Measurements from ENCODE around the gene CTU2.

Gene CTU2

DNA sequence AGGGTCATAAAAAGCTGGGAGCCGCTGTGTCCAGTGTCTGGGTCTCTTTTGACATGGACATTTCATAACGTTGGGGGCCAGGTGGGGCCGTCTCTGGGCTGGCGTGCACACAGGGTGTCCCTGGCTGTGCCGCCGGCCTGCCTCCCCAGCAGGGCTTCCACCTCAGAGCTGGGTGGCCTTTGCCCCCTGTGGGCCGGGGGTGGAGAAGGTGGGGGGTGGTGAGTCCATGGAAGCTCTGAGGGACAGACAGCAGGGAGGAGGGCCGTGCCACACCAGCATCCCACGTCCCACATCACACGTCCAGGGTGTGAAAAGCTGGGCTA is 19.1 kb upstream of the CTU2 start:
- Histone ChIP-seq H3K36me3 (ENCODE audit: control insufficient read depth, insufficient read depth, low read length) (no peaks in the 10 kb centered on the region), H3K4me1 (ENCODE audit: control insufficient read depth, low read depth, low read length) (no peaks in the 10 kb centered on the region), H3K79me2 (ENCODE audit: control insufficient read depth, insufficient read depth, low read length) (no peaks in the 10 kb centered on the region), H4K8ac (ENCODE audit: low read depth, low read length) (no peak overlapping the region), H3K18ac (ENCODE audit: low read length) (no peak overlapping the region), H2AK5ac (ENCODE audit: low read length) (no peak overlapping the region), H3K79me1 (ENCODE audit: low read length) (no peaks in the 10 kb centered on the region), H2BK5ac (ENCODE audit: low read length) (no peak overlapping the region), H3K4me3 (ENCODE audit: low read length) (no peak overlapping the region), H3K27me3 (ENCODE audit: insufficient read depth, low read length, poor library complexity) (peaks cover 2% of the 10 kb centered on the region), H4K5ac (ENCODE audit: low read length) (no peak overlapping the region), H3K23ac (ENCODE audit: low read length) (no peak overlapping the region), H3K4ac (ENCODE audit: low read depth, low read length) (no peak overlapping the region), H2BK15ac (replicated peaks; ENCODE audit: low read depth) (no peak overlapping the region), H3K27ac (ENCODE audit: low read depth, low read length) (no peak overlapping the region), H3K9ac (ENCODE audit: low read length) (no peak overlapping the region), H2BK120ac (ENCODE audit: low read depth, low read length) (no peak overlapping the region), H3K4me2 (ENCODE audit: low read length) (no peak overlapping the region), H3K56ac (ENCODE audit: low read length) (no peak overlapping the region)
- no peak for DNase-seq
- WGBS (ENCODE audit: extremely low coverage, insufficient coverage, low lambda C conversion rate): no CpG with 5 or more reads among the region's 10 CpGs

DNA sequence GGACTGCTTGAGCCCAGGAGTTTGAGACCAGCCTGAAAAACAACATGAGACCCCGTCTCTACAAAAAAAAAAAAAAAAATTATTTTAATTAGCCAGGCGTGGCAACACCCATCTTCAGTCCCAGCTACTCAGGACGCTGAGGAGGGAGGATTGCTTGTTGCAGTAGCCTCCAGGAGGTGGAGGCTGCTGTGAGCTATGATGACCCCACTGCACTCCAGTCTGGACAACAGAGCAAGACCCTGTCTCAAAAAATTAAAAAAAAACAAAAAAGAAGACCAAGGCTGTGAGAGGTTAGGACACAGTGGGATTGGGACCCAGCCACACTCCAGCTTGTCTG is 18.7 kb upstream of the CTU2 start:
- Histone ChIP-seq H3K18ac (ENCODE audit: low read length) (no peak overlapping the region), H3K23ac (ENCODE audit: low read length) (no peak overlapping the region), H2BK5ac (ENCODE audit: low read length) (no peak overlapping the region), H3K4me1 (ENCODE audit: control insufficient read depth, low read depth, low read length) (no peaks in the 10 kb centered on the region), H4K5ac (ENCODE audit: low read length) (no peak overlapping the region), H3K27me3 (ENCODE audit: insufficient read depth, low read length, poor library complexity) (peaks cover 2% of the 10 kb centered on the region), H2BK120ac (ENCODE audit: low read depth, low read length) (no peak overlapping the region), H3K79me2 (ENCODE audit: control insufficient read depth, insufficient read depth, low read length) (no peaks in the 10 kb centered on the region), H3K4me3 (ENCODE audit: low read length) (no peak overlapping the region), H3K4me2 (ENCODE audit: low read length) (no peak overlapping the region), H3K4ac (ENCODE audit: low read depth, low read length) (no peak overlapping the region), H2AK5ac (ENCODE audit: low read length) (no peak overlapping the region), H3K56ac (ENCODE audit: low read length) (no peak overlapping the region), H3K27ac (ENCODE audit: low read depth, low read length) (no peak overlapping the region), H3K9ac (ENCODE audit: low read length) (no peak overlapping the region), H2BK15ac (replicated peaks; ENCODE audit: low read depth) (no peak overlapping the region), H3K36me3 (ENCODE audit: control insufficient read depth, insufficient read depth, low read length) (no peaks in the 10 kb centered on the region), H4K8ac (ENCODE audit: low read depth, low read length) (no peak overlapping the region), H3K79me1 (ENCODE audit: low read length) (no peaks in the 10 kb centered on the region)
- DNase-seq: no peak
- WGBS (ENCODE audit: extremely low coverage, insufficient coverage, low lambda C conversion rate): no CpG with 5 or more reads among the region's 3 CpGs

DNA sequence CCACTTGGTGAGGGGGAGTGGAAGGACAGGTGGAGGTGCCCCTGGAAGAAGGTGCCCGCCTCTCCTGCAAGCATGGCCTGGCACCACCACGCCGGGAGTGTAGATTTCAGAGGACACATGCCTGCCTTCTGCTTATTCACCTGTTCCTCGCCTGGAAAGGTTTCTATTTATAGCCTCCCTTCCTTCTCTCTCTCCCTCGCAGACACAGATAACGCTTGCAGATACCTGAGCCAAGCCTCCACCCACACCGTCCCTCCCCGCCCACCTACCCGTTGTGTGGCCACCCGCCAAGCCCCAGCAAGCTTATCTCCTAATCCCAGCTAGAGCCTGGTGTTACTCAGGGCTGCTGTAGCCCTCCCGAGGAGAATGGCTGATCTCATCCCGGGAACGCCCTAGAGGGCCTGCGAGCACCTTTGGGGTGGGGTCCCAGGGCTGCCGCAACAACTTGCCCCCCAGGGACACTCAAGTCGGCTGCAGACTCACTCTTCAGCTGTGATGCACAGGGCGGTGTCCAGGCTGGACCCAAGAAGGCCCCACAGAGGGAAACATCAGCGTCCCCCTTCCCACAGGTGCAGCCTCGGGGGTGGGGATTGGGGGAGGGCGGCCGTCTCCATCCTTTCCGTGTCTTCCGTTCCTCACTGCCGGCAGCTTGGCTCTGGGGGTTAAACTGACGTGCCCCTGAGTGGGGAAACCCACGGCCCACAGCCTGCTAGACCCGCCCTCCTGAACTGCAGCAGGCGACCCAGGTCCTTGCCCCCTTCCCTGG is 18.1 kb upstream of the CTU2 start:
- WGBS (ENCODE audit: extremely low coverage, insufficient coverage, low lambda C conversion rate): no CpG with 5 or more reads among the region's 28 CpGs
- Histone ChIP-seq H3K9ac (ENCODE audit: low read length) (no peak overlapping the region), H3K4ac (ENCODE audit: low read depth, low read length) (no peak overlapping the region), H3K36me3 (ENCODE audit: control insufficient read depth, insufficient read depth, low read length) (no peaks in the 10 kb centered on the region), H3K79me2 (ENCODE audit: control insufficient read depth, insufficient read depth, low read length) (no peaks in the 10 kb centered on the region), H3K23ac (ENCODE audit: low read length) (no peak overlapping the region), H4K8ac (ENCODE audit: low read depth, low read length) (no peak overlapping the region), H3K4me3 (ENCODE audit: low read length) (no peak overlapping the region), H3K79me1 (ENCODE audit: low read length) (no peaks in the 10 kb centered on the region), H2BK5ac (ENCODE audit: low read length) (no peak overlapping the region), H3K27ac (ENCODE audit: low read depth, low read length) (no peak overlapping the region), H2AK5ac (ENCODE audit: low read length) (no peak overlapping the region), H2BK120ac (ENCODE audit: low read depth, low read length) (no peak overlapping the region), H2BK15ac (replicated peaks; ENCODE audit: low read depth) (no peak overlapping the region), H3K18ac (ENCODE audit: low read length) (no peak overlapping the region), H3K56ac (ENCODE audit: low read length) (no peak overlapping the region), H3K4me1 (ENCODE audit: control insufficient read depth, low read depth, low read length) (no peaks in the 10 kb centered on the region), H4K5ac (ENCODE audit: low read length) (no peak overlapping the region), H3K4me2 (ENCODE audit: low read length) (no peak overlapping the region), H3K27me3 (ENCODE audit: insufficient read depth, low read length, poor library complexity) (peaks cover 2% of the 10 kb centered on the region)
- peak; percentile 34 for DNase-seq

DNA sequence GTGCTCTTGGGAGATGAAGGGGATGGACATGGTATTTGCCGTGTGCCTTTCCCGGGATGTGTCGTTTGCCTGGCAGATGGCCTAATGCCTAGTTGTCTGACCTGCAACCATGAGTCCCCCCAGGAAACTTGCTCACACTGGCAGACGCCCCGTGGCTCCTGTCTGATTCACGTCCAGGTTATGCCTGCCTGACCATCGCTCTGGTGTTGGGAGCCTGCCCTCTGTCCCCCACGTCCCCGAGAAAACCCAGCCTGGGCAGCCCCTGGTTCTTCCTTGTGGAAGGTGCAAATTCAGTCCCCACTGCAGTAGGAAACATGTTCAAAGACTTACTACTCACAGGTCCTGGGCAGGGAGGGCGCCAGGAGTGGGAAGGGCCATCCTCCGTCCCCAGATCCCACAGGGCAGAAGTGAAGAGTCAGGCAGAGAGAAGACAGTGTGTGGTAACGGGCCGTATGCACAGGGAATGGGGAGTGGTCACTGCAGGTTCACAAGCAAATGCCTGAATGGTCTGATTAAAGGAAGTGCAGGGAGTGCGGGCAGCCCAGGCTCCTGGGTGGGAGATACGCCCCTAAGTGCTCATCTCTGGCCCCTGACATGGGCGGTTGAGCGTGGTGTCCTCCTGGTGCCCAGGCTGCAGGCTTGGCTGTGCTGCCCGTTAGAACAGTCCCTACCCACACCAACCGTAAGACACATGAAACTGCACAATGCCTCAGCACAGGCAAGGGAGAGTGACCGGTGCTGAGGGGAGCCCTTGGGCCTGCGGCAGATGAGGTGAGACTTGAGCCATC is 15.8 kb upstream of the CTU2 start:
- H3K18ac ChIP-seq (ENCODE audit: low read length): no peak overlapping the region
- no peaks in the 10 kb centered on the region for H3K79me2 ChIP-seq (ENCODE audit: control insufficient read depth, insufficient read depth, low read length)
- no peak overlapping the region for H3K9ac ChIP-seq (ENCODE audit: low read length)
- H2BK5ac ChIP-seq (ENCODE audit: low read length): no peak overlapping the region
- no peak overlapping the region for H3K4ac ChIP-seq (ENCODE audit: low read depth, low read length)
- no peak for DNase-seq
- H3K27me3 ChIP-seq (ENCODE audit: insufficient read depth, low read length, poor library complexity): peaks cover 2% of the 10 kb centered on the region
- H3K36me3 ChIP-seq (ENCODE audit: control insufficient read depth, insufficient read depth, low read length): no peaks in the 10 kb centered on the region
- H3K27ac ChIP-seq (ENCODE audit: low read depth, low read length): no peak overlapping the region
- H3K56ac ChIP-seq (ENCODE audit: low read length): no peak overlapping the region
- H2AK5ac ChIP-seq (ENCODE audit: low read length): no peak overlapping the region
- H3K23ac ChIP-seq (ENCODE audit: low read length): no peak overlapping the region
- no peak overlapping the region for H3K4me3 ChIP-seq (ENCODE audit: low read length)
- no peak overlapping the region for H4K8ac ChIP-seq (ENCODE audit: low read depth, low read length)
- no CpG with 5 or more reads among the region's 21 CpGs for WGBS (ENCODE audit: extremely low coverage, insufficient coverage, low lambda C conversion rate)
- no peak overlapping the region for H4K5ac ChIP-seq (ENCODE audit: low read length)
- H2BK120ac ChIP-seq (ENCODE audit: low read depth, low read length): no peak overlapping the region
- no peaks in the 10 kb centered on the region for H3K79me1 ChIP-seq (ENCODE audit: low read length)
- no peaks in the 10 kb centered on the region for H3K4me1 ChIP-seq (ENCODE audit: control insufficient read depth, low read depth, low read length)
- H2BK15ac ChIP-seq (replicated peaks; ENCODE audit: low read depth): no peak overlapping the region
- no peak overlapping the region for H3K4me2 ChIP-seq (ENCODE audit: low read length)

DNA sequence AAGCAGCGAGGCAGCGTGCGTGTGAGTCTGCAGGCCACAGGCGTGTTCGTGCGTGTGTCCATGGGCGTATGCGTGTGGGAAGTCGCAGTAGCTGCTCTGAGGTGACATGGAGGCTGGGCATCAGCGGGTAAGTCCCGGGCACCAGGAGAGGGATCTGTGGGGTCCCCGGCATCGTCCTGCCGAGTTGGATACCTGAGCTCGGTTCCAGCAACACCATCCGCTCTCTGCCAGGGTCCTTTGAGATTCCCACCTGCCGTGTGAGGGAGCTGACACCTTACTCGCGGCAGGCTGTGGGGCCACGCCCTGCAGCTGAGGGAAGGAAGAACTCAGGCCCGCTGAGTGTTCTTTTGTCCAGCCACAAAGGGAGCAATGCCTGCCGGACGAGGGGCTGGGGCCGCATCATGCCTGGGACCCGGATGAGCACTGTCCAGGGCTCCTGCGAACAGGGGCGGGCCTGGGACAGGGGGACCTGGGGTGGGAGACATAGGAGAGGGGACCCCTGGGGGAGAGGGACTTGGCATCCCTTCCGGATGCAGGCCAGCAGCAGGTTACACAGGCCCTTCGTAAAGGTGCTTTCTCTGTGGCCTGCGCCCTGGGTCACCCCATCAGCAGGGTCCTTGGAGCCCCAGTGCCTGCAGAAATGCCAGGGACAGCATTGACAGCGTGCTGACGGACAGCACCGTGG is 15.0 kb upstream of the CTU2 start:
- H2BK120ac ChIP-seq (ENCODE audit: low read depth, low read length): no peak overlapping the region
- no peak overlapping the region for H2BK15ac ChIP-seq (replicated peaks; ENCODE audit: low read depth)
- no peak overlapping the region for H3K23ac ChIP-seq (ENCODE audit: low read length)
- no peak for DNase-seq
- H3K4ac ChIP-seq (ENCODE audit: low read depth, low read length): no peak overlapping the region
- no peak overlapping the region for H2AK5ac ChIP-seq (ENCODE audit: low read length)
- H3K79me2 ChIP-seq (ENCODE audit: control insufficient read depth, insufficient read depth, low read length): no peaks in the 10 kb centered on the region
- peaks cover 2% of the 10 kb centered on the region for H3K27me3 ChIP-seq (ENCODE audit: insufficient read depth, low read length, poor library complexity)
- no peak overlapping the region for H2BK5ac ChIP-seq (ENCODE audit: low read length)
- no peak overlapping the region for H4K8ac ChIP-seq (ENCODE audit: low read depth, low read length)
- no peak overlapping the region for H3K18ac ChIP-seq (ENCODE audit: low read length)
- H4K5ac ChIP-seq (ENCODE audit: low read length): no peak overlapping the region
- H3K27ac ChIP-seq (ENCODE audit: low read depth, low read length): no peak overlapping the region
- H3K4me3 ChIP-seq (ENCODE audit: low read length): no peak overlapping the region
- no peak overlapping the region for H3K9ac ChIP-seq (ENCODE audit: low read length)
- H3K4me2 ChIP-seq (ENCODE audit: low read length): no peak overlapping the region
- WGBS (ENCODE audit: extremely low coverage, insufficient coverage, low lambda C conversion rate): no CpG with 5 or more reads among the region's 33 CpGs
- H3K79me1 ChIP-seq (ENCODE audit: low read length): no peaks in the 10 kb centered on the region
- H3K36me3 ChIP-seq (ENCODE audit: control insufficient read depth, insufficient read depth, low read length): no peaks in the 10 kb centered on the region
- H3K4me1 ChIP-seq (ENCODE audit: control insufficient read depth, low read depth, low read length): no peaks in the 10 kb centered on the region
- no peak overlapping the region for H3K56ac ChIP-seq (ENCODE audit: low read length)

All from mesendoderm (in vitro differentiated cells).